Karpas-422 (cell line): ENCODE results near the gene AK1. TPM values are rescaled to one million over a fixed set of nuclear protein-coding genes. Genes with fewer than 3 reads are reported as not detected.
"Not testable (repeated sequence)": the region's sequence is repeated elsewhere in the genome, so short reads cannot be mapped to it uniquely, and the experiment has no call there.

Experiments
- DNase-seq: peaks from one replicate; pipeline ENCODE4 v3.0.0-alpha.2; 2015
- H2AFZ ChIP-seq: fragments of 200-600 bp; sonication (generic); 2 replicates; pipeline ENCODE4 v1.6.1; 2014; ENCODE audit warnings: antibody characterized with exemption, low read length, mixed read lengths
- H3K27ac ChIP-seq: fragments of 200-600 bp; sonication (generic); 2 replicates; pipeline ENCODE4 v1.5.1; 2014; ENCODE audit warnings: mild to moderate bottlenecking, low read length, moderate library complexity
- H3K27me3 ChIP-seq: fragments of 200-600 bp; sonication (generic); 2 replicates; pipeline ENCODE4 v1.6.1; 2014; ENCODE audit warnings: low read length, mixed read lengths
- H3K36me3 ChIP-seq: fragments of 200-600 bp; sonication (generic); 2 replicates; pipeline ENCODE4 v1.6.1; 2014; ENCODE audit warnings: low read length, mixed read lengths; ENCODE audit not compliant: insufficient read depth
- H3K4me1 ChIP-seq: fragments of 200-600 bp; sonication (generic); 2 replicates; pipeline ENCODE4 v1.6.1; 2014; ENCODE audit warnings: mild to moderate bottlenecking, low read length, mixed read lengths
- H3K4me2 ChIP-seq: fragments of 200-600 bp; sonication (generic); 2 replicates; pipeline ENCODE4 v1.6.1; 2014; ENCODE audit warnings: low read length, low read depth, mild to moderate bottlenecking; ENCODE audit not compliant: poor library complexity, severe bottlenecking
- H3K4me3 ChIP-seq: fragments of 200-600 bp; sonication (generic); 2 replicates; pipeline ENCODE4 v1.5.1; 2014; ENCODE audit warnings: mild to moderate bottlenecking, antibody characterized with exemption, low read length, mixed read lengths
- H3K79me2 ChIP-seq: fragments of 200-600 bp; sonication (generic); 2 replicates; pipeline ENCODE4 v1.6.1; 2014; ENCODE audit warnings: mild to moderate bottlenecking, low read length, mixed read lengths
- H3K9ac ChIP-seq: fragments of 200-600 bp; sonication (generic); 2 replicates; pipeline ENCODE4 v1.6.0; 2014; ENCODE audit warnings: low read length
- H3K9me2 ChIP-seq: fragments of 200-600 bp; sonication (generic), shearing (Covaris generic); replicated peaks from 2 replicates; pipeline ENCODE4 v1.6.0; 2014; ENCODE audit warnings: mild to moderate bottlenecking, low read length, moderate library complexity; ENCODE audit not compliant: insufficient read depth
- H3K9me3 ChIP-seq: fragments of 300-700, 200-600 bp; sonication (generic); 2 replicates; pipeline ENCODE4 v1.6.1; 2014; ENCODE audit warnings: low read length, mixed read lengths
- H4K20me1 ChIP-seq: fragments of 200-600 bp; sonication (generic); 2 replicates; pipeline ENCODE4 v1.6.1; 2014; ENCODE audit warnings: mild to moderate bottlenecking, antibody characterized with exemption, low read length, low read depth; ENCODE audit not compliant: insufficient read depth
- total RNA-seq: library from RNA; depleted of rRNA; stranded (reverse); fragments of >200 nt; shearing (Covaris generic); gene quantifications from 2 replicates; pipeline ENCODE4 v1.2.3, GENCODE V29; 2014; ENCODE audit warnings: low replicate concordance

AK1 gene
- total RNA-seq, 1 experiment from 2014 or later, result 1.0 TPM

- Histone ChIP-seq H3K9me2 (no peaks in the 10 kb centered on the region), H3K9me3 (no peaks in the 10 kb centered on the region), H3K79me2 (no peaks in the 10 kb centered on the region), H3K36me3 (peaks cover 11% of the 10 kb centered on the region), H3K27me3 (no peaks in the 10 kb centered on the region), H3K9ac (no peak overlapping the region), H4K20me1 (no peaks in the 10 kb centered on the region), H3K4me3 (no peak overlapping the region), H3K27ac (no peak overlapping the region), H3K4me1 (no peaks in the 10 kb centered on the region), H2AFZ (no peak overlapping the region), H3K4me2 (no peak overlapping the region)
- DNase-seq, result no peak
Measured at GRCh38 chr9:127884976-127885490, 7.6 kb upstream of the AK1 start.

- no peaks in the 10 kb centered on the region for H3K27me3 ChIP-seq
- H3K4me3 ChIP-seq, result no peak overlapping the region
- no peak overlapping the region for H3K27ac ChIP-seq
- no peaks in the 10 kb centered on the region for H4K20me1 ChIP-seq
- H3K36me3 ChIP-seq, result peaks cover 11% of the 10 kb centered on the region
- H3K9ac ChIP-seq, result no peak overlapping the region
- H2AFZ ChIP-seq, result no peak overlapping the region
- H3K9me2 ChIP-seq, result no peaks in the 10 kb centered on the region
- DNase-seq, result no peak
- H3K9me3 ChIP-seq, result no peaks in the 10 kb centered on the region
- no peak overlapping the region for H3K4me2 ChIP-seq
- no peaks in the 10 kb centered on the region for H3K79me2 ChIP-seq
- no peaks in the 10 kb centered on the region for H3K4me1 ChIP-seq
Measured at GRCh38 chr9:127884427-127884911, 7.0 kb upstream of the AK1 start.

GRCh38 chr9:127883959-127884358 lies 6.5 kb upstream of the AK1 start:
- no peaks in the 10 kb centered on the region for H3K27me3 ChIP-seq
- H3K4me1 ChIP-seq, result 0 out of 2 replicates have a peak, but pooled peaks cover 1% of the 10 kb centered on the region
- no peak overlapping the region for H3K27ac ChIP-seq
- H3K9me2 ChIP-seq, result no peaks in the 10 kb centered on the region
- no peak overlapping the region for H3K4me3 ChIP-seq
- H4K20me1 ChIP-seq, result no peaks in the 10 kb centered on the region
- no peak overlapping the region for H2AFZ ChIP-seq
- no peak overlapping the region for H3K4me2 ChIP-seq
- H3K9ac ChIP-seq, result no peak overlapping the region
- no peak for DNase-seq
- no peaks in the 10 kb centered on the region for H3K79me2 ChIP-seq
- peaks cover 11% of the 10 kb centered on the region for H3K36me3 ChIP-seq
- no peaks in the 10 kb centered on the region for H3K9me3 ChIP-seq

- not testable (repeated sequence) for H3K36me3 ChIP-seq, H3K4me3 ChIP-seq
Measured at GRCh38 chr9:127881715-127882114, 4.2 kb upstream of the AK1 start.

GRCh38 chr9:127880143-127880542 lies 2.7 kb upstream of the AK1 start:
- Histone ChIP-seq H3K27me3 (no peaks in the 10 kb centered on the region), H3K9ac (no peak overlapping the region), H3K27ac (no peak overlapping the region), H4K20me1 (no peaks in the 10 kb centered on the region), H3K79me2 (no peaks in the 10 kb centered on the region), H3K4me3 (no peak overlapping the region), H3K4me2 (no peak overlapping the region), H3K9me2 (no peaks in the 10 kb centered on the region), H3K4me1 (0 out of 2 replicates have a peak, but pooled peaks cover 2% of the 10 kb centered on the region), H3K9me3 (no peaks in the 10 kb centered on the region), H3K36me3 (no peaks in the 10 kb centered on the region), H2AFZ (no peak overlapping the region)
- DNase-seq, result no peak

More at GRCh38 chr9:127881715-127882114, 4.2 kb upstream of the AK1 start:
- H3K9me2 ChIP-seq, H3K4me2 ChIP-seq, H3K4me1 ChIP-seq, H4K20me1 ChIP-seq, H3K27ac ChIP-seq, DNase-seq, H3K9ac ChIP-seq, H3K79me2 ChIP-seq, H2AFZ ChIP-seq, H3K27me3 ChIP-seq, H3K9me3 ChIP-seq: not testable (repeated sequence)

- no peaks in the 10 kb centered on the region for H3K79me2 ChIP-seq
- H3K36me3 ChIP-seq, result no peaks in the 10 kb centered on the region
- no peaks in the 10 kb centered on the region for H4K20me1 ChIP-seq
- H3K27me3 ChIP-seq, result no peaks in the 10 kb centered on the region
- H3K4me3 ChIP-seq, result no peak overlapping the region
- no peak overlapping the region for H3K4me2 ChIP-seq
- no peak overlapping the region for H3K27ac ChIP-seq
- no peak overlapping the region for H3K9ac ChIP-seq
- no peaks in the 10 kb centered on the region for H3K9me2 ChIP-seq
- H3K9me3 ChIP-seq, result no peaks in the 10 kb centered on the region
- 0 out of 2 replicates have a peak, but pooled peaks cover 2% of the 10 kb centered on the region for H3K4me1 ChIP-seq
- no peak overlapping the region for H2AFZ ChIP-seq
- no peak for DNase-seq
Measured at GRCh38 chr9:127878652-127879390, 1.3 kb upstream of the AK1 start.

- H3K9ac ChIP-seq, result no peak overlapping the region
- H4K20me1 ChIP-seq, result no peaks in the 10 kb centered on the region
- no peak overlapping the region for H2AFZ ChIP-seq
- no peaks in the 10 kb centered on the region for H3K36me3 ChIP-seq
- no peaks in the 10 kb centered on the region for H3K9me2 ChIP-seq
- no peak overlapping the region for H3K4me2 ChIP-seq
- 0 out of 2 replicates have a peak, but pooled peaks cover 2% of the 10 kb centered on the region for H3K4me1 ChIP-seq
- H3K79me2 ChIP-seq, result no peaks in the 10 kb centered on the region
- DNase-seq, result no peak
- H3K9me3 ChIP-seq, result no peaks in the 10 kb centered on the region
- no peak overlapping the region for H3K27ac ChIP-seq
- no peak overlapping the region for H3K4me3 ChIP-seq
- H3K27me3 ChIP-seq, result no peaks in the 10 kb centered on the region
Measured at GRCh38 chr9:127878001-127878651, 651 bp upstream of the AK1 start.

GRCh38 chr9:127876764-127877562 lies 512 bp downstream of the AK1 start:
- H3K36me3 ChIP-seq, result no peaks in the 10 kb centered on the region
- H3K9me2 ChIP-seq, result no peaks in the 10 kb centered on the region
- DNase-seq, result no peak
- no peak overlapping the region for H2AFZ ChIP-seq
- H3K9ac ChIP-seq, result no peak overlapping the region
- no peak overlapping the region for H3K4me2 ChIP-seq
- H3K27me3 ChIP-seq, result no peaks in the 10 kb centered on the region
- no peaks in the 10 kb centered on the region for H3K9me3 ChIP-seq
- H3K4me1 ChIP-seq, result 0 out of 2 replicates have a peak, but pooled peaks cover 2% of the 10 kb centered on the region
- no peak overlapping the region for H3K4me3 ChIP-seq
- H3K27ac ChIP-seq, result no peak overlapping the region
- no peaks in the 10 kb centered on the region for H3K79me2 ChIP-seq
- no peaks in the 10 kb centered on the region for H4K20me1 ChIP-seq
